GM10266 (cell line): ENCODE data around the gene DCTN4.

Experiments
- DNase-seq: peaks from one replicate; pipeline ENCODE4 v3.0.0; 2012; ENCODE audit errors: extremely low spot score
- CTCF ChIP-seq: IDR thresholded peaks from 2 replicates; pipeline ENCODE4 v1.5.1; 2012; ENCODE audit warnings: mild to moderate bottlenecking, low read depth; ENCODE audit not compliant: control insufficient read depth, insufficient read depth; ENCODE audit errors: missing control alignments

The DCTN4 gene

GRCh38 chr5:150662731-150663516 lies 95.9 kb downstream of the DCTN4 start:
- DNase-seq: no peak
- TF ChIP-seq CTCF: no peak

- no peak for TF ChIP-seq CTCF
Measured at GRCh38 chr5:150661821-150662596, 96.8 kb downstream of the DCTN4 start.

GRCh38 chr5:150661086-150661485 lies 97.7 kb downstream of the DCTN4 start, which contains the start of gene MYOZ3:
MYOZ3 (plus strand) TSS chr5:150661251; CDS start chr5:150662942, 1,691 bp downstream.
- no peak for TF ChIP-seq CTCF
- no peak for DNase-seq

More at GRCh38 chr5:150661821-150662596, 96.8 kb downstream of the DCTN4 start:
- no peak for DNase-seq

- TF ChIP-seq CTCF: no peak
- DNase-seq: no peak
Measured at GRCh38 chr5:150660108-150660831, 98.5 kb downstream of the DCTN4 start.

- no peak for TF ChIP-seq CTCF
- DNase-seq: no peak
Measured at GRCh38 chr5:150659360-150660107, 99.3 kb downstream of the DCTN4 start.

GRCh38 chr5:150658699-150659265 lies 100.0 kb downstream of the DCTN4 start:
- no peak for DNase-seq
- no peak for TF ChIP-seq CTCF
